T47D (cell line): ENCODE data around the gene GAB1.

ENCODE experiments used
- DNase-seq, 2 experiments: peaks; one replicate each; pipeline versions ENCODE4 v3.0.0 to v3.0.0-alpha.2; 2011 to 2012; ENCODE audit warnings: low read depth in 1 of 2, low spot score in 1 of 2
- JUND ChIP-seq: IDR thresholded peaks from 2 replicates; pipeline ENCODE4 v1.6.1; 2012; ENCODE audit warnings: low read depth
- in situ Hi-C: cut with HindIII; loops from 2 replicates; pipeline ENCODE4 v1.10.0; 2016; ENCODE audit warnings: low sequenced_read_pairs, low pct_unique_long_range_greater_than_20kb

Gene GAB1

GRCh38 chr4:143431526-143432257 is 95.0 kb downstream of the GAB1 start:
- no peak for TF ChIP-seq JUND
- no peak for DNase-seq
- in situ Hi-C loops = no loop called here

GRCh38 chr4:143432258-143432591 is 95.5 kb downstream of the GAB1 start:
- in situ Hi-C loops = no loop called here
- DNase-seq = no peak
- no peak for TF ChIP-seq JUND

- in situ Hi-C loops = no loop called here
- DNase-seq = no peak
- TF ChIP-seq JUND = no peak
Observed at GRCh38 chr4:143433231-143433630, 96.6 kb downstream of the GAB1 start.

- no peak for TF ChIP-seq JUND
- no peak for DNase-seq
- in situ Hi-C loops = no loop called here
Observed at GRCh38 chr4:143435955-143436354, 99.3 kb downstream of the GAB1 start.

DNA sequence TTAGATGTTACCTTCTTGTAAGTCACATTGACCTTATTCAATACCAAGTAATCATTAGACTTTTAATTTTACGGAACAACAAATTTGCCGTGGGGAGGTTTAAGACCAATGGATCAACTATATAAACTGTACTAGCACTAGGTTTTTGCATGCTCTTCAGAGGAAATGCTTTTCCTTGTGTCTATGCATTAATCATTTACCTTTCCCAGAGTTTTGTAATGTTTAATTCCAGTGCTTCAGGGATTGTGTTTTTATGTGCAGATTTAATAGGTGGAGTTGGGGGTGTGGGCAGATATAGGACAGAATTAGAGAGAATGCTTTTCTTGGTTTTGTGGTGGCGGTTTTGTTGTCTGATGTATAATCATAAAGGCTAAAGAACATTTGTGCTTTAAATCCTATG is 100.8 kb downstream of the GAB1 start:
- in situ Hi-C loops = no loop called here
- no peak for TF ChIP-seq JUND
- DNase-seq = no peak

GRCh38 chr4:143437937-143438336 is 101.3 kb downstream of the GAB1 start:
- no peak for TF ChIP-seq JUND
- in situ Hi-C loops = no loop called here
- DNase-seq = no peak

DNA sequence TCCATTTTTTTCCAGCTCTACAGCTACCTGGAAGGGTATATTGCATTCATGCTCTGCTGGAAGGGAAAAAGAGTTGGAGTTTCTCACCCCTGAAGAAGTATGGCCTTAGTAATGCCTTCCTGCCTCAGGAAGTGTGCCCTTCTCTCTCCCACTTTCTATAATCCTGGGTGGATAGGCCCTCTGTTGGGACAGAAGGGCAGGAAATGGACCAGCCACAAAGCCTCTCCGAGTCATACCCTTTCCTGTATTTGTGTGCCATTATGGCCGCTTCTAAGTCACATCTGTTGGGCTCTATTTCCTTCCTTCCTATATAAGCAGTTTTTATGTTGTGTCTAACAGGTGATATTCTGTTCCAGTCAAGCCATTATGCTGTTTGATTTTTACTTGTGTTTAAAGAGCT is 102.0 kb downstream of the GAB1 start:
- in situ Hi-C loops = no loop called here

GRCh38 chr4:143441109-143441508 is 104.4 kb downstream of the GAB1 start:
- no peak for TF ChIP-seq JUND
- DNase-seq = no peak
- in situ Hi-C loops = no loop called here

More for the DNA sequence above, 102.0 kb downstream of the GAB1 start:
- no peak for DNase-seq
- TF ChIP-seq JUND = no peak

- in situ Hi-C loops = no loop called here
- no peak for TF ChIP-seq JUND
- DNase-seq = no peak
Observed at GRCh38 chr4:143441678-143442077, 105.0 kb downstream of the GAB1 start.

- in situ Hi-C loops = no loop called here
- TF ChIP-seq JUND = no peak
Observed at GRCh38 chr4:143443728-143444127, 107.1 kb downstream of the GAB1 start.

DNA sequence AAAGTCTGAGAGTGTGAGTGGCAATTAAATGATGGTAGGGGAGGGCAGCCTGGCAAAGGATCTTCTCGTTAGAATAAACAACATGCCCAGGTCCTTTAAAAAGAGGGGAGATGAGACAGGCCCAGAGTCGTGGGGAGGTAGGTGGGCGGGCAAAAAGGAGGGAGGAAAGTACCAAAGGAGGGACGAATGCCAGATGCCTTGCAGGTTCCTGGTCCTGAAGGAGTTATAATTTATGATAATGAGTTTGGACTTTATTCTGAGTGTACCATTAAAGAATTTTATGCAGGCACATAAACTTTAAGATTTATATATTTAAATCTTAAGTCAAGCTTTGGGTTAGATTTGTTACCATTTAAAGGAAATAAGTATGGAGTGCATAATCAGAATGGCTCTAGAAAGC is 114.5 kb downstream of the GAB1 start:
- no peak for TF ChIP-seq JUND
- no peak for DNase-seq
- in situ Hi-C loops = no loop called here

More at GRCh38 chr4:143443728-143444127, 107.1 kb downstream of the GAB1 start:
- DNase-seq = no peak

DNA sequence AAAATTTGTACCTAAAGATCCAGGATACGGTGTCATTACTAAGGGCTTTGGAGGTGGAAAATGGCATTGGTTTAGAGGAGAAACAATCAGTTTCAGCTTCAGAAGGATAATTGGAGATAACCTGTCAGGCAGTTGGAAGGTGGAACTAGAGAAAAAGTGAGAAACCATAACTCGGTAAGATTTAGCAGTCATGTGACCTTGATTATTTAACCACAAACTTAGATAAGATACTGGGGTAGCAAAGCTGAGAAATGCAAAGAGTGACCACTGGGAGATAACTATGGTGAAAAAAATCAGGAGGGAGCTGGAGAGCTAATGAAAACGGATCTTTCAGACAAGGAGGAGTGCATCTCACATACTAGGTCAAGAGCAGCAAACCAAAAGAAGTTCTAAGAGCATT is 118.5 kb downstream of the GAB1 start:
- in situ Hi-C loops = no loop called here
- DNase-seq = no peak
- TF ChIP-seq JUND = no peak

DNA sequence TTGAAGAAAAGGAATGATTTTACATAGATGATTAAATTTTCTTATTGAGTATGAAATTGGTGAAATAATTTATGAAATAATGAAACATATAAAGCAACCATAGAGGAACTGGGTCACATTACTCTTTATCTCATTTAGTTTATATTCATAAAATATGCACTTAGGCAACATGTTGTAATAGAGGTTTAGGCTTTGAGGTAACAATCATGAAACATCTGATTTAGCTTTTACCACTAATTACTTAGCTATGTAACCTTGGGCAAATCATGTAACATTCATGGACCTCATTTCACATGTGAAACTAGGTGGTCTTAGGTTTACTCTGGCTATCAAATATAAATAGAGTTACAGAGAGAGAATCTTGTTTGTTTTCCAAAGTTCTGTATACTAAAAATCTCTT is 122.3 kb downstream of the GAB1 start:
- no peak for TF ChIP-seq JUND
- no peak for DNase-seq
- in situ Hi-C loops = no loop called here
